A549 (cell line): Measurements from ENCODE around the gene PRSS1.

Source experiments
- CTCF ChIP-seq: fragments of >200 bp; sonication (Bioruptor Twin); formaldehyde crosslinking; IDR thresholded peaks from 3 replicates; pipeline ENCODE4 v1.5.1; 2016
- POLR2AphosphoS2 ChIP-seq: conservative IDR thresholded peaks from 2 replicates; pipeline ENCODE4 v1.6.1; 2012; ENCODE audit warnings: low read length, improper control_type of control experiment, inconsistent platforms
- RAD21 ChIP-seq, 2 experiments: fragments of >200 bp in 1 of 2; sonication (Bioruptor Twin) in 1 of 2; formaldehyde crosslinking in 1 of 2; IDR thresholded peaks in 1 of 2; conservative IDR thresholded peaks in 1 of 2; 2 replicates in 1 of 2; 3 replicates in 1 of 2; pipeline ENCODE4 v1.6.1; 2012 to 2018; ENCODE audit warnings: inconsistent platforms in 1 of 2
- RFX5 ChIP-seq: fragments of 450-650 bp; IDR thresholded peaks from 2 replicates; pipeline ENCODE4 v1.7.1; 2014; ENCODE audit warnings: antibody characterized with exemption, mild to moderate bottlenecking, moderate library complexity

DNA sequence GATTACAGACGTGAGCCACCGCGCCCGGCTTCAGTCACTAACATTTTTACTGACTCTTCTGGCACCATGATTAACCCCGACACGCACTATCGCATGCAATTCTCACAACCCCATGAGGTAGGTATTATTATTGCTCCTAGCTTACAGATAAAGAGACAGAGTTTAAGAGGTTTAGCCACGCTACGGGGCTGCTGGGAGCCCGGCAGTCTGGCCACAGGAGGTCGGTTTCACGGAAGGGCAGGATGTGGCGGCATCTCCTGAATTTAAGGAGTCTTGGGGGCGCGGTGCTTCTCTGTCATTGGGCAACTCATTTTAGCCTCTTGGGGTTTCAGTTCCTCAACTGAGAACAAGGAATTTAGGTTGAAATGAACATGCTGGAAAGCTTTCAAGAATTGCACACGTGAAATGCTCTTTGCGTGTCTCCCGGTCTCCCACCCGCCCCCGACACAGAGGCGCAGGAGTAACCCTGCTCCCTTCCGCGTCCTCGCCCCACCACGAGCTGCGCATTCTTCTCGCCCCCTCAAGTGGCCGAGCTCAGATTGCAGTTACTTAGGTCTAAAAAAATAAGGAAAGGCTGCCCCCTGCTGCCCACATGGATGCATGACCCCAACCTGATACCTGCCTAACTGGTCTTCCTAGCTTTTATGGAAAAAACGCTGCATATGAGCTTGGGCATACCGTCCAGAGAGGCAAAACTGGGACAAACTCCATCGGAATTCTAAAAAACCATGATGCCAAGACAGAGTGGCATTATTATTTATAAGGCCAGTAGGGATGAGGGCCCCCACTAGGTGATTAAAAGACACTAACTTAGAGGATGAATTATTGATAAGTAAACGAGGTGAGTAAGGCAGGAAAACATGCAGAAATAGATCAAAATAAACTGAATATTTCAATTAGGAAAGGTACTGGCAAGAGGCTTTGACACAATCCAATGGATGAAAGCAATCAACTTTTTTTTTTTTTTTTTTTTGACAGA lies 33.9 kb downstream of the PRSS1 start:
- peak; percentile 98 for TF ChIP-seq CTCF
- TF ChIP-seq RAD21 (conservative IDR thresholded peaks at IDR 0.05 in 1 of 2, IDR thresholded peaks at IDR 0.05 in 1 of 2): peak; percentile 94 to 96
- TF ChIP-seq RFX5: no peak
- TF ChIP-seq POLR2AphosphoS2: no peak
